ENCODE results near the gene CDH4.

DNA sequence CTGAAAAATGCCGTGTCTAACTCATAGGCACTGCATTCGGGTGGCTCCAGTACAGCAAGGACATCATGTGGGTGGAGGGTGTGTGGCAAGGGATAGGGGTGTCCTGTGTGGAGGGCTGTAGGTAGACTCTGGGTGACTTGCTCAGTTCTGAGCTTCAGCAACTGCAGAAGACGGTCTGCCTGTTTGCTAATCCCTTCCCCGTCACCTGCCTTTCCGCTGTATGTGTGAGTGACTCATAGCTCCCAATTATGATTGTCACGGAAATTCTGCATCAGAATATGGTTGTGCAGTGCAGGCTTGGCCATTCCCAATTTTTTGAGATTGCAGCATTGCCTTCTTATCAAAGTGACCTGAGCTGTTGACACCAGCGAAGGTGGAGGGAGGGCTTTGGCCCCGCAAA lies 174.3 kb downstream of the CDH4 start:
- TF ChIP-seq, protein P1, sequence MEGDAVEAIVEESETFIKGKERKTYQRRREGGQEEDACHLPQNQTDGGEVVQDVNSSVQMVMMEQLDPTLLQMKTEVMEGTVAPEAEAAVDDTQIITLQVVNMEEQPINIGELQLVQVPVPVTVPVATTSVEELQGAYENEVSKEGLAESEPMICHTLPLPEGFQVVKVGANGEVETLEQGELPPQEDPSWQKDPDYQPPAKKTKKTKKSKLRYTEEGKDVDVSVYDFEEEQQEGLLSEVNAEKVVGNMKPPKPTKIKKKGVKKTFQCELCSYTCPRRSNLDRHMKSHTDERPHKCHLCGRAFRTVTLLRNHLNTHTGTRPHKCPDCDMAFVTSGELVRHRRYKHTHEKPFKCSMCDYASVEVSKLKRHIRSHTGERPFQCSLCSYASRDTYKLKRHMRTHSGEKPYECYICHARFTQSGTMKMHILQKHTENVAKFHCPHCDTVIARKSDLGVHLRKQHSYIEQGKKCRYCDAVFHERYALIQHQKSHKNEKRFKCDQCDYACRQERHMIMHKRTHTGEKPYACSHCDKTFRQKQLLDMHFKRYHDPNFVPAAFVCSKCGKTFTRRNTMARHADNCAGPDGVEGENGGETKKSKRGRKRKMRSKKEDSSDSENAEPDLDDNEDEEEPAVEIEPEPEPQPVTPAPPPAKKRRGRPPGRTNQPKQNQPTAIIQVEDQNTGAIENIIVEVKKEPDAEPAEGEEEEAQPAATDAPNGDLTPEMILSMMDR (IDR thresholded peaks at IDR 0.05), result no peak
- no peak for TF ChIP-seq POLR2A (IDR thresholded peaks at IDR 0.05)

All from ovary (tissue), 3 donors.